AG04450 (cell line): ENCODE results near the gene RFPL1. TPM values are rescaled to one million over a fixed set of nuclear protein-coding genes. Genes with fewer than 3 reads are reported as not detected.

Experiments used
- CTCF ChIA-PET: fragments of 300-600, 350-600 bp; formaldehyde crosslinking; extraction: SDS; loops from one replicate; lab custom pipeline; 2022; ENCODE audit warnings: antibody characterized with exemption, inconsistent platforms; lab: Charles Lee
- POLR2A ChIA-PET: fragments of 350-600 bp; formaldehyde crosslinking; extraction: SDS; loops from one replicate; lab custom pipeline; 2021; ENCODE audit warnings: antibody characterized with exemption, inconsistent platforms; lab: Yijun Ruan, JAX
- DNase-seq: peaks from one replicate; pipeline ENCODE4 v3.0.0-alpha.2; 2011; ENCODE audit warnings: low read depth, low spot score
- H3K27ac ChIP-seq: one replicate; pipeline ENCODE4 v1.5.1; 2012; ENCODE audit warnings: low read depth, low read length, control low read depth
- H3K27me3 ChIP-seq: one replicate; pipeline ENCODE4 v1.6.0; 2012; ENCODE audit warnings: low read length; ENCODE audit not compliant: control insufficient read depth, insufficient read depth
- H3K4me3 ChIP-seq: 2 replicates; pipeline ENCODE4 v1.5.1; 2011; ENCODE audit warnings: mild to moderate bottlenecking, low read depth, low read length, control low read depth
- H3K9me3 ChIP-seq: 2 replicates; pipeline ENCODE4 v1.5.1; 2012; ENCODE audit warnings: low read length; ENCODE audit not compliant: control insufficient read depth, insufficient read depth
- polyA plus RNA-seq: library from polyadenylated mRNA; depleted of rRNA; stranded (reverse); fragments of >200 nt; gene quantifications from 2 replicates; pipeline ENCODE4 v1.2.3, GENCODE V29; 2011; rRNA removed
- small RNA-seq: library from RNA; depleted of rRNA; stranded (forward); fragments of <200 nt; gene quantifications from one replicate; pipeline ENCODE3, GENCODE V24; 2012; ENCODE audit warnings: low read depth; ENCODE audit not compliant: insufficient read length
- TF ChIP-seq, protein P1 (sequence below): IDR thresholded peaks from 2 replicates; pipeline ENCODE4 v1.5.1; 2011; ENCODE audit warnings: low read depth, low read length, control low read depth, inconsistent platforms

RFPL1 gene
- polyA plus RNA-seq, 1 experiment, result not detected

DNA sequence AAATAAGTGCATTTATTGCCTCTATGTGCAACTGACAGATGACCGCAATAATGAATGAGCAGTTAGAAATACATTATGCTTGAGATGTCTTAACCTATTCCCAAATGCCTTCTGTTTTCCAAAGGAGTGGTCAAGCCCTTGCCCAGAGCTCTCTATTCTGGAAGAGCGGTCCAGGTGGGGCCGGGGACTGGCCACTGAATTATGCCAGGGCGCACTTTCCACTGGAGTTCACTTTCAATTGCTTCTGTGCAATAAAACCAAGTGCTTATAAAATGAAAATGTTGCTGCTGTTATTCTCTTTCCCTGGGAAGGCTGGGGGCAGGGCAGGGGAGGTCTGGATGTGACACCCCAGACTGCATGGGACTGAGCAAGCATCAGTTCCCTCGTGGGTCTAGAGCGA, 52.6 kb downstream of the RFPL1 start:
- ChIA-PET CTCF (no interaction called here), POLR2A (no interaction called here)
- no peak overlapping the region for H3K4me3 ChIP-seq
- TF ChIP-seq, protein P1, sequence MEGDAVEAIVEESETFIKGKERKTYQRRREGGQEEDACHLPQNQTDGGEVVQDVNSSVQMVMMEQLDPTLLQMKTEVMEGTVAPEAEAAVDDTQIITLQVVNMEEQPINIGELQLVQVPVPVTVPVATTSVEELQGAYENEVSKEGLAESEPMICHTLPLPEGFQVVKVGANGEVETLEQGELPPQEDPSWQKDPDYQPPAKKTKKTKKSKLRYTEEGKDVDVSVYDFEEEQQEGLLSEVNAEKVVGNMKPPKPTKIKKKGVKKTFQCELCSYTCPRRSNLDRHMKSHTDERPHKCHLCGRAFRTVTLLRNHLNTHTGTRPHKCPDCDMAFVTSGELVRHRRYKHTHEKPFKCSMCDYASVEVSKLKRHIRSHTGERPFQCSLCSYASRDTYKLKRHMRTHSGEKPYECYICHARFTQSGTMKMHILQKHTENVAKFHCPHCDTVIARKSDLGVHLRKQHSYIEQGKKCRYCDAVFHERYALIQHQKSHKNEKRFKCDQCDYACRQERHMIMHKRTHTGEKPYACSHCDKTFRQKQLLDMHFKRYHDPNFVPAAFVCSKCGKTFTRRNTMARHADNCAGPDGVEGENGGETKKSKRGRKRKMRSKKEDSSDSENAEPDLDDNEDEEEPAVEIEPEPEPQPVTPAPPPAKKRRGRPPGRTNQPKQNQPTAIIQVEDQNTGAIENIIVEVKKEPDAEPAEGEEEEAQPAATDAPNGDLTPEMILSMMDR, result no peak
- no peak overlapping the region for H3K27ac ChIP-seq
- no peaks in the 10 kb centered on the region for H3K27me3 ChIP-seq
- H3K9me3 ChIP-seq, result no peaks in the 10 kb centered on the region
- no peak for DNase-seq

Small RNAs within 50 kb of the gene (small RNA-seq; reads per million reads assigned to genes)
- gene AC000041.1, result not detected

Other genes with a start within 250 kb of the RFPL1 start
- gene EMID1, start 232.7 kb upstream of the RFPL1 start, polyA plus RNA-seq, result 1.1 and 1.6 TPM in 2 replicates
- 9.9 and 13.8 TPM in 2 replicates for gene RHBDD3, start 170.6 kb upstream of the RFPL1 start, polyA plus RNA-seq
- gene EWSR1, start 170.3 kb upstream of the RFPL1 start, polyA plus RNA-seq, result 146 and 185 TPM in 2 replicates
- gene GAS2L1, start 131.9 kb upstream of the RFPL1 start, polyA plus RNA-seq, result 4.5 and 5.2 TPM in 2 replicates
- gene RASL10A, start 122.9 kb upstream of the RFPL1 start, polyA plus RNA-seq, result not detected in 2 replicates
- 54.1 and 63.7 TPM in 2 replicates for gene AP1B1, start 50.0 kb upstream of the RFPL1 start, polyA plus RNA-seq
- 1.6 and 2.0 TPM in 2 replicates for gene NEFH, start 41.6 kb downstream of the RFPL1 start, polyA plus RNA-seq
- gene THOC5, start 115.2 kb downstream of the RFPL1 start, polyA plus RNA-seq, result 92.0 and 93.7 TPM in 2 replicates
- gene NIPSNAP1, start 142.5 kb downstream of the RFPL1 start, polyA plus RNA-seq, result 84.4 and 89.5 TPM in 2 replicates
- 52.3 and 57.6 TPM in 2 replicates for gene NF2, start 165.1 kb downstream of the RFPL1 start, polyA plus RNA-seq